Heart right ventricle (tissue), 16 donors: ENCODE data around the gene HPRT1. TPM values are rescaled to one million over a fixed set of nuclear protein-coding genes. Genes with fewer than 3 reads are reported as not detected.

Experiments
- ATAC-seq, 8 donors: fragments of 200-7000 bp; cut with Tn5 transposase; one replicate each; pipeline ENCODE4 v1.9.1; 2020; ENCODE audit warnings: mild to moderate bottlenecking in 8 of 8, moderate library complexity in 8 of 8, moderate number of reproducible peaks in 1 of 8
- DNase-seq, 2 donors: peaks; one replicate each; pipeline ENCODE4 v3.0.0-alpha.2; 2020
- H3K27ac ChIP-seq, 10 donors: fragments of 200-600 bp; sonication (generic) in 2 of 10; one replicate each; pipeline versions ENCODE4 v1.5.0 to v1.8.0; 2020 to 2022; ENCODE audit warnings: mild to moderate bottlenecking in 3 of 10
- H3K27me3 ChIP-seq, 7 donors: fragments of 200-600 bp; one replicate each; pipeline ENCODE4 v1.8.0; 2021 to 2022; ENCODE audit warnings: mild to moderate bottlenecking in 2 of 7
- H3K36me3 ChIP-seq, 9 donors: fragments of 200-600 bp; sonication (generic) in 1 of 9; one replicate each; pipeline versions ENCODE4 v1.5.0 to v1.8.0; 2020 to 2022; ENCODE audit warnings: mild to moderate bottlenecking in 2 of 9
- H3K4me1 ChIP-seq, 9 donors: fragments of 200-600 bp; sonication (generic) in 1 of 9; one replicate each; pipeline versions ENCODE4 v1.5.0 to v1.8.0; 2020 to 2022; ENCODE audit warnings: mild to moderate bottlenecking in 4 of 9
- H3K4me3 ChIP-seq, 10 donors: fragments of 200-600 bp; sonication (generic) in 2 of 10; one replicate each; pipeline versions ENCODE4 v1.5.0 to v1.8.0; 2020 to 2022; ENCODE audit warnings: mild to moderate bottlenecking in 7 of 10, moderate library complexity in 2 of 10
- H3K9me3 ChIP-seq, 11 donors: fragments of 200-600 bp in 10 of 11; sonication (generic) in 2 of 11; one replicate each; pipeline versions ENCODE4 v1.5.0 to v1.8.0; 2013 to 2022; ENCODE audit warnings: mild to moderate bottlenecking in 2 of 11, control low read depth in 1 of 11, moderate library complexity in 1 of 11
- WGBS, 2 donors: extraction: QIAGEN DNeasy Blood & Tissue Kit; methylation state at CpG; one replicate each; pipeline ENCODE4 v1.1.7; 2013; ENCODE audit warnings: inconsistent platforms in 1 of 2; 5-methylcytosine and 5-hydroxymethylcytosine counted together
- intact Hi-C, 10 donors: fragments of 100-400 bp; cut with DNase I; formaldehyde crosslinking; loops; one replicate each; pipeline versions ENCODE4 v1.11.1 to v1.14.2; 2022
- microRNA-seq, 2 donors: library from miRNA; unstranded; fragments of <30 nt; microRNA quantifications; one replicate each; pipeline ENCODE4 v1.2.0, GENCODE V29; 2021
- polyA plus RNA-seq, 2 donors: library from polyadenylated mRNA; stranded (reverse); fragments of 200-250 nt; gene quantifications; one replicate each; pipeline ENCODE4 v1.2.3, GENCODE V29; 2013
- total RNA-seq, 10 donors: library from RNA; stranded (reverse); fragmentation: NEBNext Ultra II Directional in 3 of 10; extraction: Animal tissue kit (Norgen Biotek cat#: 25700) in 3 of 10; gene quantifications; one replicate each; pipeline versions ENCODE4 v1.2.1 to v1.2.4, GENCODE V29; 2021 to 2023
- TF ChIP-seq, protein P1 (sequence below), 9 donors: fragments of 200-600 bp; sonication (generic) in 2 of 9; IDR thresholded peaks; one replicate each; pipeline versions ENCODE4 v1.5.0 to v1.8.0; 2021 to 2022; ENCODE audit warnings: antibody characterized with exemption in 9 of 9, mild to moderate bottlenecking in 5 of 9, moderate library complexity in 1 of 9
- donor health status: Arrhythmogenic right ventricular cardiomyopathy.
- donor health status: ischemic (EF 13 %, LVEDD 7.1; RV severe dilation, severe dysfunction).
- donor health status: healthy with polysubstance abuse.
- donor health status: DM: no; HTN: yes; CAD: no.
- donor health status: DM: no; HTN: no; CAD: no.
- donor health status: ischemic (EF 25% LVEDD 6.9; RV normal size, moderate dysfunction).
- donor health status: ischemic (EF 25% LVEDD 5.7; RV mildly dilated, moderate dysfunction).
- donor health status: healthy.
- donor health status: DM: yes; HTN: yes; CAD: no.
- donor health status: Ischemic cardiomyopathy.
- donor health status: ischemic (EF 35%, LVEDD 5.7; RV mildly dilated, moderate dysfunction).
- donor health status: nonischemic (EF 11% LVEDD 7.7; RV severe dilation, severe dysfunction).
- donor health status: DM: yes; HTN: yes; CAD: no.
- donor health status: PGD.
- donor health status: ischemic (EF 29% LVEDD 5.4; RV normal size, mild dysfunction).
- donor health status: nonischemic (EF 23%, LVEDD 6.1; RV moderate dilation, normal function).

Gene HPRT1
- total and polyA plus RNA-seq, 12 donors = 17.0 to 29.6 (median 25.6) TPM

DNA sequence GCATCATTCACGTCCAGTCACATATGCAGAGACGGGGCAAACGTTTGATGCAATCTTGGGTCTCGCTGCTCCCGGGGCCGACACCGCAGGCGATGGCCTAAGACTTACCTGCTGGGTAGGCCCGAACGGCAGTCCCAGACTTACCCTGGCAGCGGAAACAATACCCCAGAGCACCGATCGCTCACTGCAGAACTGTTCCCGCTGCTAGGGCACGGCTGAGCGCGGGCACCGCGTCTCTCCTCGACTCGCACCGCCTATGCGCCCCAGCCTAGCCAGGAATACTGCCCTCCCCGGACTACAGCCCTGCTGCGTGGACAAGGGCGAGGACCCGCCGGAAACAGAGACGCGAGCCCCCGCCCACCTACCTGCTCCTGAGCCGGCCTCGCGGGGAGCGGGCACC is 86.2 kb downstream of the HPRT1 start:
- no peak for ATAC-seq
- Histone ChIP-seq H3K27ac (no peak overlapping the region), H3K36me3 (no peaks in the 10 kb centered on the region), H3K4me3 (no peak overlapping the region), H3K9me3 (peaks cover 0 to 3% (median 0%) of the 10 kb centered on the region in 11 donors), H3K27me3 (peaks cover 0 to 77% (median 17%) of the 10 kb centered on the region in 7 donors), H3K4me1 (peaks cover 0 to 45% (median 0%) of the 10 kb centered on the region in 9 donors)
- TF ChIP-seq, protein P1, sequence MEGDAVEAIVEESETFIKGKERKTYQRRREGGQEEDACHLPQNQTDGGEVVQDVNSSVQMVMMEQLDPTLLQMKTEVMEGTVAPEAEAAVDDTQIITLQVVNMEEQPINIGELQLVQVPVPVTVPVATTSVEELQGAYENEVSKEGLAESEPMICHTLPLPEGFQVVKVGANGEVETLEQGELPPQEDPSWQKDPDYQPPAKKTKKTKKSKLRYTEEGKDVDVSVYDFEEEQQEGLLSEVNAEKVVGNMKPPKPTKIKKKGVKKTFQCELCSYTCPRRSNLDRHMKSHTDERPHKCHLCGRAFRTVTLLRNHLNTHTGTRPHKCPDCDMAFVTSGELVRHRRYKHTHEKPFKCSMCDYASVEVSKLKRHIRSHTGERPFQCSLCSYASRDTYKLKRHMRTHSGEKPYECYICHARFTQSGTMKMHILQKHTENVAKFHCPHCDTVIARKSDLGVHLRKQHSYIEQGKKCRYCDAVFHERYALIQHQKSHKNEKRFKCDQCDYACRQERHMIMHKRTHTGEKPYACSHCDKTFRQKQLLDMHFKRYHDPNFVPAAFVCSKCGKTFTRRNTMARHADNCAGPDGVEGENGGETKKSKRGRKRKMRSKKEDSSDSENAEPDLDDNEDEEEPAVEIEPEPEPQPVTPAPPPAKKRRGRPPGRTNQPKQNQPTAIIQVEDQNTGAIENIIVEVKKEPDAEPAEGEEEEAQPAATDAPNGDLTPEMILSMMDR (IDR thresholded peaks at IDR 0.05) = no peak
- intact Hi-C loops = no loop called here
- 38 to 64% methylated on average over 15 to 35 of the region's 35 CpGs for WGBS, 2 donors
- DNase-seq = no peak

DNA sequence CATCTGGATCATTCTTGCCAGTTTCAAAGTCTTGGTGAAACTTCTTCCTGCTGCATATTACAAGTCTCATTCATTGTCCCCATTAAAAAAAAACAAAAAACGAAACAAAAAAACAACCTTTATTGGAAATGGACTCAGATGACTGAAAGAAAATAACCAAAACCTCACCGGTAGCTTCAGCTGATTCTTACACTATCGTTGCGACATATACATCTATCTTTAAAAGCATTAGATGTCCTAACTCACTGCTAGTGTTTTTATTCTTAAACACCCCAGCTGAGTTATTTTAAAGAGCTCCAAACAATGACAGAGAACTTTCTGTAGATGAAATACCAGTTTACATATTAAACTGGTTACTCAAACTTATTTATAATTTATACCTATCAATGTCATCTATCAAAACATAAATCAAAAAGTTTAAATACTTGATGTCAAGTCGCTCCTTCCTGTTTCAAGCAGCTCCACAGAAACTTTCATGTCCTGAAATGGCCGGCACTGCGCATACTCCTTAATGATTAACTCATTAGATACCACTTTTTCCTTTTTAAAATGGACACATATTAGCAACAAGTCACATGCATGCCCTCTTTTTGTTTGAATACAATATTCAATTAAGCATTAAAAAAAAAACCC is 87.2 kb downstream of the HPRT1 start:
- Histone ChIP-seq H3K4me1 (peaks cover 0 to 42% (median 0%) of the 10 kb centered on the region in 9 donors), H3K27me3 (peaks cover 0 to 82% (median 17%) of the 10 kb centered on the region in 7 donors), H3K9me3 (peaks cover 0 to 6% (median 0%) of the 10 kb centered on the region in 11 donors), H3K36me3 (no peaks in the 10 kb centered on the region), H3K27ac (no peak overlapping the region), H3K4me3 (peak overlapping the region in 3 of 10 donors; percentile 59 to 68 (median 64))
- intact Hi-C loops = no loop called here
- DNase-seq (no peak), ATAC-seq (no peak)
- 37 to 51% methylated on average over 7 of the region's 7 CpGs for WGBS, 2 donors
- TF ChIP-seq, protein P1 (IDR thresholded peaks at IDR 0.05) = no peak

DNA sequence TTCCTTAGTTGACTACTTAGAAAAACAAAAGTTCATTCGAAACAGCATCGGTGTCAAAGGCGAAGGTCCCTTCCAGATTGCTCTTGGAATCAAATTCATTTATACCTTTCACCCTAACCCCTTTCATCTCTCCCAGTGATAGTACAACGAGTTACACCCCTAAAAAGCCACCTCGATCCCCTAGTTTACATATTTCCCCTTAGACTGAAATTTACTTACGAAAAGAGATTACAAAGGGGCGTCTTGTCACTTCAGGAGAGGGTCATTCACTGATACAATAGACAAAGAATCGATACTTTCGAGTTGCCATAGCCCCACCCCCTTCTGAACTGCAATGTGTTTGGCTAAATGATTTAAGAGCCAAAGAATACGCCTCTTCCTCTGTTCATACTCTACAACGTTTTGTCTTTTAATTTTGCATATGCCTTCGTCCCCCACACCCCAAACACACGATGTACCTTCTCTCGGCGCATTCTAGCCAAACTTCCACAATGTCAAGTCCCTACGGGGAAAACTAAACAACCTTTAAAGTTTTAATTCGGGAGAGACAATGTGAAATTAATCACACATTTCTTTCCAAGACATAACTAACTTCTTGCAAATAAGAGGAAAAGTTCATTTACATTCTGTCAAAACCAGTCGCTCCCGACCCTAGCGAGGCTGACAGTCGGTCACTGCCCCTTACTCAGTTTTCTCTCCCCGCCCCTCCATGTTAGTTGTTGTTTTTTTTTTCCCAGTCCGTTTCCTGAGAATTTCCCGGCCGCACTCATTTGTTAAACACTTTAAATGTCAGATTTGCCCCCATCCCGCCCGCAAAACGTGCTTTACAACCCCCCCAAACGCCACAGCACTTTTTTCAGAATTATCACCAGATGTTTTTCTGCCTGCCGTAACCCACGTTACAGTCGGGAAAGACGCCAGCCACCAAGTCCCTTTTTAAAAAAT is 88.6 kb downstream of the HPRT1 start:
- TF ChIP-seq, protein P1 (IDR thresholded peaks at IDR 0.05) = no peak
- WGBS, 2 donors = 1% methylated on average over 33 of the region's 33 CpGs
- H3K9me3 ChIP-seq = peaks cover 0 to 6% (median 0%) of the 10 kb centered on the region in 11 donors
- H3K36me3 ChIP-seq = no peaks in the 10 kb centered on the region
- peak overlapping the region; percentile 44 to 68 (median 60) for H3K4me3 ChIP-seq
- peaks cover 0 to 34% (median 0%) of the 10 kb centered on the region in 9 donors for H3K4me1 ChIP-seq
- H3K27me3 ChIP-seq = peaks cover 0 to 85% (median 17%) of the 10 kb centered on the region in 7 donors
- ATAC-seq = no peak
- no peak for DNase-seq
- peak overlapping the region in 9 of 10 donors; percentile 63 to 88 (median 82) for H3K27ac ChIP-seq
- intact Hi-C loops = no loop called here

Small RNAs within 50 kb of the gene (microRNA-seq; reads per million reads assigned to microRNA genes)
- 6,856 to 8,746 reads per million in 2 donors for gene MIR424
- gene MIR450A1 = 10.7 to 10.8 reads per million in 2 donors
- 6.0 to 7.7 reads per million in 2 donors for gene MIR450A2
- gene MIR450B = 7.2 to 9.2 reads per million in 2 donors
- 17.4 to 59.3 reads per million in 2 donors for gene MIR503
- 80.8 to 113 reads per million in 2 donors for gene MIR542

Other genes with a start within 250 kb of the HPRT1 start
- gene CCDC160, start 223.0 kb upstream of the HPRT1 start, total RNA-seq = not detected
- not detected for gene CCDC160, start 223.0 kb upstream of the HPRT1 start, polyA plus RNA-seq
- 10 to 100 TPM in 4 of 10 donors, 1 to 10 TPM in 6; 7.6 to 12.1 (median 9.9) TPM for gene PHF6, start 86.9 kb upstream of the HPRT1 start, total RNA-seq
- 1 to 10 TPM; 3.9 to 4.0 TPM for gene PHF6, start 86.9 kb upstream of the HPRT1 start, polyA plus RNA-seq
- gene PLAC1, start 198.3 kb downstream of the HPRT1 start, total RNA-seq = not detected
- not detected for gene PLAC1, start 198.3 kb downstream of the HPRT1 start, polyA plus RNA-seq